Neural crest cell (in vitro differentiated cells): ENCODE measurements around the gene CREB5. TPM values are rescaled to one million over a fixed set of nuclear protein-coding genes. Genes with fewer than 3 reads are reported as not detected.
A peak's percentile ranks its signal among the peaks of the same experiment; 100 is the strongest.

Source experiments
- DNase-seq: peaks from one replicate; pipeline ENCODE4 v3.0.0; 2021; ENCODE audit warnings: low read depth, mixed read lengths, low spot score
- H3K27ac Mint-ChIP-seq: one replicate; pipeline ENCODE4 v1.8.0; 2021; ENCODE audit warnings: mild to moderate bottlenecking, mixed read lengths; ENCODE audit not compliant: unreplicated experiment
- H3K27me3 Mint-ChIP-seq: 2 replicates; pipeline ENCODE4 v1.8.0; 2021; ENCODE audit warnings: low read depth, mild to moderate bottlenecking, mixed read lengths
- H3K36me3 Mint-ChIP-seq: 2 replicates; pipeline ENCODE4 v1.8.0; 2021; ENCODE audit warnings: low read depth, mild to moderate bottlenecking, mixed read lengths
- H3K4me1 Mint-ChIP-seq: 2 replicates; pipeline ENCODE4 v1.8.0; 2021; ENCODE audit warnings: mixed read lengths
- H3K4me3 Mint-ChIP-seq: one replicate; pipeline ENCODE4 v1.8.0; 2021; ENCODE audit warnings: mild to moderate bottlenecking, mixed read lengths
- H3K9me3 Mint-ChIP-seq: 2 replicates; pipeline ENCODE4 v1.8.0; 2021; ENCODE audit warnings: mixed read lengths
- CTCF ChIP-seq: fragments of 200-600 bp; sonication (generic); conservative IDR thresholded peaks from 2 replicates; pipeline ENCODE4 v1.5.0; 2021; ENCODE audit warnings: antibody characterized with exemption, mild to moderate bottlenecking
- total RNA-seq: library from RNA; stranded (reverse); gene quantifications from 2 replicates; pipeline ENCODE4 v1.2.1, GENCODE V29; 2021

The CREB5 gene
- total RNA-seq, 1 donor from 2014 or later = 8.3 TPM

- H3K27ac Mint-ChIP-seq = no peak overlapping the region
- H3K27me3 Mint-ChIP-seq = no peaks in the 10 kb centered on the region
- no peak overlapping the region for H3K4me3 Mint-ChIP-seq
- DNase-seq = no peak
- no peaks in the 10 kb centered on the region for H3K9me3 Mint-ChIP-seq
- no peaks in the 10 kb centered on the region for H3K4me1 Mint-ChIP-seq
- no peak for TF ChIP-seq CTCF
- no peaks in the 10 kb centered on the region for H3K36me3 Mint-ChIP-seq
Observed at GRCh38 chr7:28626221-28626620, 213.9 kb downstream of the CREB5 start.

GRCh38 chr7:28626624-28627262 lies 214.4 kb downstream of the CREB5 start:
- peak; percentile 29 for DNase-seq
- H3K36me3 Mint-ChIP-seq = no peaks in the 10 kb centered on the region
- H3K27ac Mint-ChIP-seq = no peak overlapping the region
- H3K4me1 Mint-ChIP-seq = no peaks in the 10 kb centered on the region
- H3K4me3 Mint-ChIP-seq = no peak overlapping the region
- H3K27me3 Mint-ChIP-seq = no peaks in the 10 kb centered on the region
- TF ChIP-seq CTCF = peak; percentile 77
- no peaks in the 10 kb centered on the region for H3K9me3 Mint-ChIP-seq

DNA sequence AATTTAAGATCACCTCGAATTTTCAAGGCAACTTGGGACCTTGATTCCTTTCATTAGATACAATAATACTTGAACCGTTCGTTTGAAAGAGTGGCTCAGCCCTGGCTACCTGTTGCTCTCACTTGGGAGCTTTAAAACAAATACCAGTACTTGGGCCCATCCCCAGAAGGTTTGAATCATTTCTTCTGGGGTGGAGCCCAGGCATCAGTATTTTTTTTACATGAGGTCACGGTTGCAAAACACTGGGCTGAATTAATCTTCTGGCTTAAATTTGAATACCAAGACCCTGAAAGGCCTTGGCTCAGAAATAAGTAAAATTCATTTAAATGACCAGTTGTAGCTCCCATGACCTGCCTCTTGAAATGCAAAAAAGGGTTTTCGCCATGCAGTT lies 214.9 kb downstream of the CREB5 start:
- no peak for TF ChIP-seq CTCF
- Mint-ChIP-seq H3K4me1 (no peaks in the 10 kb centered on the region), H3K27ac (no peak overlapping the region), H3K36me3 (no peaks in the 10 kb centered on the region), H3K27me3 (no peaks in the 10 kb centered on the region), H3K4me3 (no peak overlapping the region), H3K9me3 (no peaks in the 10 kb centered on the region)
- no peak for DNase-seq

DNA sequence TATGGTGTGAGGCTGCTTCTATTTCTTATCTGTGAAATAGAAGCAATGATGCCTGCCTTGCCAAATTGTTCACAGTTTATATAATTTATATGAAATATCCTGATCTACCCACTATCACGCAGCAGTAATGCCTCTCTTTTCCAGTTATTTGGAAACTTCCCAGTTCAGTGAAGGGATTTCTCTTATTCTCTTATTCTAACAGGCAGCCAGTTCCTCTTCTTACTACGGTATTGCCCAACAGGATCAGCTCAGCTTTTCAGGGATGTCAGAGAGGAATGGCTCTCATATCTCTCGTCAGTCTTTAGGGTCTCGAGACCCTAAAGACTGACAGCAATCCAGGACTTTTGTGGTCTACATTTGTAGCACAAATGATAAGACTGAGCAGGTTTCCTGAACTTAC lies 215.6 kb downstream of the CREB5 start:
- DNase-seq = no peak
- H3K4me3 Mint-ChIP-seq = no peak overlapping the region
- H3K9me3 Mint-ChIP-seq = no peaks in the 10 kb centered on the region
- no peaks in the 10 kb centered on the region for H3K36me3 Mint-ChIP-seq
- TF ChIP-seq CTCF = no peak
- no peaks in the 10 kb centered on the region for H3K27me3 Mint-ChIP-seq
- H3K4me1 Mint-ChIP-seq = no peaks in the 10 kb centered on the region
- no peak overlapping the region for H3K27ac Mint-ChIP-seq

DNA sequence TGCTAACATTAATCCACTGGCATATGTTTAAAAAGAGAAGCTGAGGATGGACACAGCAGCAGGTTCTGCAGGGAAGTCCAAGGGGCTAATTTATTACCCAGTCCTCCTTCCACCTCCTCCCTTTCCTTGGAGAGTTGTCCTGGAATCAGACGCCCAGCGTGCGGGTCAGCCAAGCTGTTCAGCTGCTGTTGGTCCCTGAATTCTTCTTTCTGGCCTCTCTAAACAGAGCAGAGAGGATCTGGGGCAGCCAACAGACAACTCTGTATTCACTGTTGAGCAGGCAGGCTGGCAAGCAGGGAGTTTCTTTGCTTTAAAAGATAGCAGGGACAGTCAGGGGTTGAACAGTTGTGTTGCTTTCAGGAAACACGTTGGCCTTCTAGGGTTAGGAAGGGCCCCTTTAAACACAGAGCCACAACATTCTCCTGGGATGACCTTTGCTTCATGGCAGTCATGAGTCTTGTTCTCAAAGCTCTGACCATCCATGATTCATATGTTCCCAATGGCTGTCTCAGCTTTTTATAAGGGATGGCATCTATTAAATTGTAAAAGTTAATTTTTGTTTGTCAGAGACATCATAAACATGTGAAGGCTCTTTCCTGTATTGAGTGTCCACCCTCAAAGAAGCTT lies 217.0 kb downstream of the CREB5 start:
- H3K27me3 Mint-ChIP-seq = no peaks in the 10 kb centered on the region
- no peak overlapping the region for H3K4me3 Mint-ChIP-seq
- no peak overlapping the region for H3K27ac Mint-ChIP-seq
- H3K9me3 Mint-ChIP-seq = no peaks in the 10 kb centered on the region
- no peaks in the 10 kb centered on the region for H3K4me1 Mint-ChIP-seq
- DNase-seq = no peak
- no peaks in the 10 kb centered on the region for H3K36me3 Mint-ChIP-seq
- TF ChIP-seq CTCF = no peak
